ENCODE measurements around the gene PPFIA1. TPM values are rescaled to one million over a fixed set of nuclear protein-coding genes. Genes with fewer than 3 reads are reported as not detected.

PPFIA1 gene
- total and polyA plus RNA-seq, 10 of the 15 experiments (the other 5 are each of a cell fraction or from before 2014, with no cell fraction given) = 5.2 to 26.2 (median 15.8) TPM

DNA sequence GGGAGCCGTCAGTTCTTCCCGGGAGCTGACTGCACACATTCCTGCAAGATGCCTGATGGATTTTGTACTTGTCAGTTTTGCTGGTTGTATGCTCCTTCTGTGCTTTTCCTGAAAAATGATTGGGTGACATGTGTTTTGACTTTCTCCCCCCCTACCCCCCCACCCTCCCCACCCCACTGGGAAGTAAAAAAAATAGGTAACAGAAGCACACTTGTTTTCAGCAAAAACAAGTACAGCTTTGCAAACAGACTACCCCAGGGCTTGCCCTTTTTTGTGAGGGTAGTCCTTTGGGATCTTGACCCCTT lies 1.1 kb downstream of the PPFIA1 start (continued):
- no peak for TF ChIP-seq ZSCAN29 (IDR thresholded peaks at IDR 0.05)
- no peak for TF ChIP-seq SP1 (IDR thresholded peaks at IDR 0.05; ENCODE audit: low read depth, low read length)
- TF ChIP-seq ZNF384 (IDR thresholded peaks at IDR 0.05; ENCODE audit: borderline replicate concordance, low read depth, low read length) = no peak
- TF ChIP-seq SIN3A (IDR thresholded peaks at IDR 0.05; ENCODE audit: low read depth, low read length) = no peak

DNA sequence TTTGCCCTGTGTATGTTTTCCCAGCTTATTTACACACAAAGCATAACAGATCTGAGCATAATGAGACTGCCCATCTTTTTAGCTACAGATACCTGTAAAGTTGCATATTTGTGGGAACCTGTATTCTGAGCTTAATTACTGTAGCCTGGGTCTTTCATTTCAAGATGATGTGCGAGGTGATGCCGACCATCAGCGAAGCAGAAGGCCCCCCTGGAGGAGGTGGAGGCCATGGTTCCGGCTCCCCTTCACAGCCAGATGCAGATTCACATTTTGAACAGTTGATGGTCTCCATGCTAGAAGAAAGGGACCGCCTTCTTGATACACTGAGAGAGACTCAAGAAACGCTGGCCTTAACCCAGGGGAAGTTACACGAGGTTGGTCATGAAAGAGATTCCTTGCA lies 1.5 kb downstream of the PPFIA1 start:
- H4K20me1 ChIP-seq (ENCODE audit: control insufficient read depth, insufficient read depth) = no peaks in the 10 kb centered on the region
- peaks cover 14% of the 10 kb centered on the region for H3K79me2 ChIP-seq (ENCODE audit: control insufficient read depth, insufficient read depth, low read length)
- 85% methylated on average over 7 of the region's 7 CpGs for WGBS (ENCODE audit: insufficient coverage, insufficient replicate concordance, low lambda C conversion rate, missing lambda C conversion rate)
- ATAC-seq (no peak), FAIRE-seq (no peak), DNase-seq (ENCODE audit: low read depth, low spot score) (no peak)
- POLR2A ChIA-PET = no interaction called here
- CTCF ChIA-PET = interaction anchor here (1.1 to 1.7 kb wide), 2 partner anchors 12 to 66 kb away, joined by 3 to 4 read pairs; no protein-coding TSS in a partner anchor
- no peaks in the 10 kb centered on the region for H3K9me3 ChIP-seq (replicated peaks; ENCODE audit: control insufficient read depth, insufficient read depth, low read length)
- 0 out of 2 replicates have a peak, but pooled peaks cover 8% of the 10 kb centered on the region for H3K4me1 ChIP-seq (ENCODE audit: control insufficient read depth, insufficient read depth, low read length)
- BruUV-seq (replicated peaks) = no TSS peak
- in situ Hi-C loops (cut with MboI) (no loop called here), intact Hi-C loops (cut with micrococcal nuclease; ENCODE audit: unreplicated experiment) (loop anchor here (5.0 to 10.0 kb wide), 2 partner anchors 70 to 193 kb away; partner anchors contain the start of gene FADD)
- peak overlapping the region; percentile 83; the same call in 1 of the 2 replicates for H3K4me3 ChIP-seq
- RAD21 ChIA-PET (ENCODE audit: unreplicated experiment) = no interaction called here
- H3K4me2 ChIP-seq (ENCODE audit: control insufficient read depth, insufficient read depth) = peak overlapping the region; percentile 77
- H3K27me3 ChIP-seq (replicated peaks in 1 of 2; ENCODE audit: control insufficient read depth in 2 of 2, insufficient read depth in 2 of 2, low read length in 1 of 2) = no peaks in the 10 kb centered on the region
- H3K27ac ChIP-seq (ENCODE audit: control insufficient read depth, insufficient read depth) = no peak overlapping the region
- no peak for TF ChIP-seq HDGF (IDR thresholded peaks at IDR 0.05)
- TF ChIP-seq, protein P1, sequence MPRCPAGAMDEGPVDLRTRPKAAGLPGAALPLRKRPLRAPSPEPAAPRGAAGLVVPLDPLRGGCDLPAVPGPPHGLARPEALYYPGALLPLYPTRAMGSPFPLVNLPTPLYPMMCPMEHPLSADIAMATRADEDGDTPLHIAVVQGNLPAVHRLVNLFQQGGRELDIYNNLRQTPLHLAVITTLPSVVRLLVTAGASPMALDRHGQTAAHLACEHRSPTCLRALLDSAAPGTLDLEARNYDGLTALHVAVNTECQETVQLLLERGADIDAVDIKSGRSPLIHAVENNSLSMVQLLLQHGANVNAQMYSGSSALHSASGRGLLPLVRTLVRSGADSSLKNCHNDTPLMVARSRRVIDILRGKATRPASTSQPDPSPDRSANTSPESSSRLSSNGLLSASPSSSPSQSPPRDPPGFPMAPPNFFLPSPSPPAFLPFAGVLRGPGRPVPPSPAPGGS (IDR thresholded peaks at IDR 0.05; ENCODE audit: borderline replicate concordance, insufficient read depth, low read depth, low read length, poor library complexity, severe bottlenecking) = peak; percentile 54
- no peak for TF ChIP-seq CBFB (IDR thresholded peaks at IDR 0.05; ENCODE audit: low read depth)
- TF ChIP-seq ZNF274 (IDR thresholded peaks at IDR 0.05; ENCODE audit: insufficient read depth, insufficient read length) = no peak
- no peak for TF ChIP-seq YBX1 (IDR thresholded peaks at IDR 0.05)
- TF ChIP-seq CBX5 (IDR thresholded peaks at IDR 0.05; ENCODE audit: low read depth) = no peak
- no peak overlapping the region for H2AFZ ChIP-seq (ENCODE audit: control insufficient read depth, low read depth, low read length)
- H3K36me3 ChIP-seq (ENCODE audit: control insufficient read depth in 2 of 2, insufficient read depth in 2 of 2, low read length in 1 of 2) = peaks cover 0 to 10% of the 10 kb centered on the region in 2 experiments; a peak in 1 of 4 replicates
- SMC1A ChIA-PET (ENCODE audit: uncharacterized antibody, unreplicated experiment) = no interaction called here
- no peak overlapping the region for H3K9ac ChIP-seq (ENCODE audit: control insufficient read depth, insufficient read depth, low read length)

Measured in GM12878 (cell line).